ENCODE results near the gene SLC25A12.

GRCh38 chr2:171794918-171795317 is 99.1 kb downstream of the SLC25A12 start:
- TF ChIP-seq CTCF (IDR thresholded peaks at IDR 0.05) (no peak), POLR2A (IDR thresholded peaks at IDR 0.05) (no peak)

All from suprapubic skin (tissue), 3 donors.